DMS114 treated with DMSO at 0.1 percent for 48 hours (cell line): ENCODE measurements around the gene FOXP4.

Experiments used
- DNase-seq: peaks from one replicate; lab custom pipeline; 2025; ENCODE audit not compliant: unreplicated experiment; lab: John Stamatoyannopoulos, UW

FOXP4 gene

GRCh38 chr6:41546866-41547798 lies 951 bp downstream of the FOXP4 start:
- DNase-seq: no peak

- DNase-seq: no peak
Measured at GRCh38 chr6:41547799-41548097, 1.6 kb downstream of the FOXP4 start.

- DNase-seq: no peak
Measured at GRCh38 chr6:41548098-41548840, 2.1 kb downstream of the FOXP4 start.

DNA sequence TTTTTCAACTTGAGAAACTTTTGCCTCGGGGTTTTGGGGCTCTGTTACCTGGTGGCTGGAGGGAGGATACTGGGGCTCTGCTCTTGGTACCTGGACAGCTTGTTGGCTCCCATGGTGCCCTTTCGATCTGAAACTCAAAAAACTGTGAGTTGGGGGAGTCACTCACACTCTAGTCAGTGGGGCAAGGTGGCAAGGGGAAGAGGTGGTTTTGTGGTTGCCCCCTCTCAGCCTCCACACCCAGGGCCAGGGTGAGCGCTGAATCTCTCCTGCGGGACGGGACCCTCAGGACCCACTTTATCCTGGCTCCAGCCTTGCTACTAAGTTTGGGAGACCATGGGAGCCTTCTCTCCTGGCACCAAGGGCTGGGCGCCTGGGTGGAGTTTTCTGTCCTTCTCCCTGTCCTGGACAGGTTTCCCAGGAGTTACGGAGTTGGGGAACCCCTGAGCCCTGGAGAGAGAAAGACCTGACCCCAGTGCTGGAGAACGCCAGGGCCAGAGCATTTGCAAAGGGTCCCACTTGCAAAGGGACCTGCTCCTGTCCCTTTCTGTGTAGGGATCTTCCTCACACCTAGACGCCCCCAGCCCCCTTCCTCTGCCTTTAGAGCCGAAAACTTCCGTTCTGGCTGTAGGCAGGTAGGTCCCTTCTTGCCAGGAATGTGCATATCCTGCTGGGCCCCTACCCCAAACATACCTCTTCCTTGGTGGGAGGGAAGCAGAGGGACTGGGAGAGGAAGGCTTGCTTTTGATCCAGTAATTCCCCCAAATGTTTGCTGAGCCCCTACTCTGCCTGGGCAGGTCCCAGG lies 2.9 kb downstream of the FOXP4 start:
- no peak for DNase-seq

DNA sequence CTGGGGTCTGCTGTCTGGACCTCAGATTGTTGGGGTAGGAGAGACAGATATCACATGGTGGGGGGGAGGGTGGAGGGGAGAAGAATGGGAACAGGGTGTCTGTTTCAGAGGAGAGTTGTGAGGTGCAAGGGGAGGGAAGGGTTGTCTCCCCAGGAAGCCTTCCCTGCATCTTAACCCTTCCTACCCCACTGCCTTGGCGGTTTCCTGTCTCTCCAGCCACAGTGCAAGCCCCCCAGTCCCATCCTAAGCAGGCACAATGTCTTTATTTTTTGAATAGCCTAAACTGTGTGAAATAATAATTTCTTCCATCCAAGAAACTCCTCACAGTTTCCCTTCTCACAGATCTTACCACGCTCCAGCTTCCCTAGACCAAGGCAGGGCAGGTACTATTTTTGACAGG lies 3.5 kb downstream of the FOXP4 start:
- DNase-seq: no peak

DNA sequence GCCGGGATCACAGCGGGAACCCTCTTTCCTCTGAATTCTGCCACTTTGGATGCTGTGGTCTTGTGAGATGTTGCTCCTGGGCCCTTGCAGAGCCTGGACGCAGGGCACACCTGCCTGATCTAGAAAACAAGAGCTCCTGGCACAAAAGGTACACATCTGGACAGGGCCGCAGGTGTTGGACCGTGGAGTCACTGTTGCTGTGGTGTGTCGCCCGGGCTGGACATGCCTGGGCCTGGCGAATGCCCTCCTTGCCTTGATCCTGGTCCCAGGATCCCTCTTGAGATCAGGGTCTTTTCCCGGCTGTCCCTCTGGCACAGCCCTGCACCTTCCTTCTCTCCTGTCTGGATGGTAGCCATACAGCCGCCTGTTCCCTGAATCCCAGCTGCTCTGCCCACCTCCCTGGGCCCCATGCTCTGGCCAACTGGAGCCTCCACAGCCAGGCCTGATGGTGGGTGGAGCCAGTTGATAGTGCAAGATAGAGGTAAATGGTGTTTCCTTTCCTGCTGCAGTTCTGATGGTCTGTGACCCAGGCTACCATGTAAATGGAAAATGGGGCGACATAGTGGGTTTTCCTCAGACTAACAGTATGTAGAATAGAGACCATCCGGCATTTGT lies 5.0 kb downstream of the FOXP4 start:
- no peak for DNase-seq

DNA sequence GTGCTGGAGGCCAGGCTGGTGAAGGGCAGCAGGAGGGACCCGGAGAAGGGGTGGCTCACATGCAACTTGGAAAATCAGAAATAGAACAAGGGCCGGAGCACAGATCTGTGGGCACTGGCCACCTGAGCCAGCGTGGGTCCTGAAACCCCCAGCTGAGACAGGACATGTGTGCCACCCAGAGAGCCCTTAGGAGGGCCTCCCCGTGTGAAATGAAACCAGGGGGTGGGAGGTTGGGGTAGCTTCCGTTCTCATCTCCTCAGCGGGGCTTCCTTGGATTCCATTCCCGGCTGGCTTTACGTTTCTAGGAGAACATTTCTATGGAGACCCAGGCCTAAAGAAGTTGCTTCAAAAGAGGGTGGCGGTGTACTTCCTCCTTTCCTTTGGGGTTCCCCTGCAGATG lies 5.7 kb downstream of the FOXP4 start:
- no peak for DNase-seq

DNA sequence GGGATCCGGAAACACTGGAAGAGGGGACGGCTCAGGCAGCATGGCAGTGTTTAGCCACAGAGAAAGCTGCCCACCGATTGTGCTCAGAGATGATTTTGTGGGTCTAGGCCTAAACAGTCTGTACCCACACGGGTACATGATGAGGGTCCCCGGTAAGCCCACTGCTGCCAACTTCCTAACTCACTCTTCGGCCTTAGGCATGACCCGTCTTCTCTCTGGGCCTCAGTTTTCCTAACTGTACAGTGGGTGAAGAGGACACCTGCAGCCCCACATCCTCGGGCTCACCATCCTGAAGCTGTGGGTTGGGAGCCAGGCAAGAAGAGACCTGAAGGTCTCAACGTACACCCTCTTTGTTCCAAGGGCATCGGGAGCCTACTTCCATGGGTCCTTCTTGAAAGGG lies 6.5 kb downstream of the FOXP4 start:
- no peak for DNase-seq

DNA sequence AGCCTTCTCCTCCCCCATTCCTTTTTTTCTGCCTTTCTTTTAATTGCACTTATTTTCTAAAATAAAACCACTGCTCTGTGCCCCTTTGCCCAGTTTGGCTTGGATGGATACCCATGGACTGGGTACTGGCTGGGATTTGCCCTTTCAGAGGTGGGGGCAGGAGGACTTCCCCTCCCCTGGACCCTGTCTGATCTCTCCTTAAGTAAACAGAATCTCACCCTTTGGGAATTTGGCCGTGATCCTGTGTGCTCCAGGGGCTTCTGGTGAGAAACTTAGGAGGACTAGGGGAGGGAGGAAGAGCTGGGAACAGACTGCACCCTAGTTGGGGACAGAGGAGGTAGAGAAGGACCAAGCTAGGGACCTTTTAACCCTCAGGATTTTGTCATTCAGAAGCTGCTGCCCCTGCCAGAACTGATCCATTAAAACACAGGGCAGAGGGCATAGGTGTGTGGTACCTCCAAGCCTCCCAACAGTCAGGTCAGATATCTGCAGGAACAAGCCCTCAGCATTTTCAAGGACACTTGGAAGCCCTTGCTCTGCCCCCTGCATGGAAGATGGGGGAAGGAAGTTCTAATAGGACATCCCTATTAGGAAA lies 7.3 kb downstream of the FOXP4 start:
- DNase-seq: no peak

DNA sequence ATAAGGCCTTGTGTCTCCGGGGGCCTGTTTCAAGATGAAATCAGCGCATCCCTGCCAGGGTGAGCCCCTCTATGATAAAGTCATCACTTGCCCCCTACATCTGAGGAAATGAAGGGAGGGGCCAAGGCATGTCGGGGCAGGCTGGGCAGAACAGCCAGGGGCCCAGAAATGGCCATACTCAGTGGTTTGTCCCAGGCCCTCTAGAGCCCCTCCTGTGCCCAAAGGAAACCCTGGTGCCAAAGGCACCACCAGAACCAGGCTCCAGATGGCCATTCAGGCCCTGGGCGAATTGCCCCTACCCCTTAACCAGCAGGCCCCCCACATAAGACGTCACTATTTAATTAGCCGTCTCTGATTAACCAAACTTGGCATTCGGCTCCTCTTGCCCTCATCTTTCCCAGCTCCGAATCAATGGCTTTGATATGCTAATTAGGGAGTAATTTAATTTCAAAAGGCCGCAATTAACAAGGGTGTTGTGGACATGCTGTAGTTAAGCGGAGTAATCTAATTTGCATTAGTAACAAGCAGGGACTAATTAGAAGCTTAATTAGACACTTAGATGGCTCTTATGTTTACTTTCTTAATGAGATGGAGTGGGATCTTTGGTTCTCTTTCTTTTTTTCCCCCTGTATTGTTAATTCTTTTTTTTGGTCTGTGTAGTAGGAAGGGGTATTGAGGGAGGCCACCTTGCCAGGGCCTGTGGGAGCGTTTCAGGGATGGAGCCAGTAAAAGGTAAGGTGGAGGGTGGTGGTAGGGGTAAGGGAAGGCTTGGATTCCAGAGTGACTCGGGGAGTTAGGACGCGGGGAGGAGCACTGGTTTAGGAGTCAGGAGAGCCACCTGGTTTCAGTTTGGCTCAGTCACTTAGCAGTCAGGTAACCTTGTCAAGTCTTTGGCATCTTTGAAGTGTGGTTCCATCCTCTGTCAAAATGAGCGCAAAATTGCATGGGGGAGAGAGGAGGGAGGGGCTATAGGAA lies 9.4 kb downstream of the FOXP4 start:
- no peak for DNase-seq

GRCh38 chr6:41557335-41557734 lies 11.2 kb downstream of the FOXP4 start:
- DNase-seq: no peak

GRCh38 chr6:41558033-41558807 lies 12.0 kb downstream of the FOXP4 start:
- no peak for DNase-seq

DNA sequence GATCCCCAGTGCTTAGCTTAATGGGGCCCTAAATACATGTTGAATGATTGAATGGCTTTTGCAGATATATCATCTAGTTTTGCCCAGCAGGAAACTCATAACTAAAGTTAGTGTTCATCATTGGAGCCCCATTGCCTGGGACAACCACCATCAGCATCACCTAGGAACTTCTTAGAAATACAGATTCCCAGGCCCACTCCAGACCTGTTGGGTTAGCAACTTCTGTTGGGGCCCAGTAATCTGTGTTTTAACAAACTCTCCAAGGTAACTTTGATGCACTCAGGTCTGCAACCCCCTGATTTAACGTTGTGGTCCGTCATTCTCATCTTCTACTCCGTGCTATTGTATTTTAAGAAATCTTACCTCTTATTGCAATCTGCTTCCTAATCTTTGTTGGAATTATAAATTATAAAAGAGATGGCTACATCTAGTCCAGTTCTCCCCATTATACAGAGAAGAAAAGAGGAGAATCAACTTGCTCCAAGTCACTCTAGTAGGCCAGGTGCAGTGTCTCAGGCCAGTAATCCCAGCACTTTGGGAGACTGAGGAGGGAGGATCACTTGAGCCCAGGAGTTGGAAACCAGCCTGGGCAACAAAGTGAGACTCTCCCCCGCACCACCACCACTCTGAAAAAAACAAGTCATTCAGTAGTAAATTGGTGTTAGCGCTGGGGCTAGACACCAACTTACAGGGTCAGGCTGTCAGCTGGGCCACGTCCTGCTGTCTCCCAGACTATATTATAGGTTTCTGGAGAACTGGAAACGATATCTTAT lies 13.7 kb downstream of the FOXP4 start:
- DNase-seq: no peak

- DNase-seq: no peak
Measured at GRCh38 chr6:41560431-41561192, 14.4 kb downstream of the FOXP4 start.

- DNase-seq: no peak
Measured at GRCh38 chr6:41561416-41561815, 15.2 kb downstream of the FOXP4 start.

- no peak for DNase-seq
Measured at GRCh38 chr6:41561931-41562911, 16.0 kb downstream of the FOXP4 start.
